ENCODE data around the gene RPS6KA3. TPM values are rescaled to one million over a fixed set of nuclear protein-coding genes. Genes with fewer than 3 reads are reported as not detected.

Gene RPS6KA3
- total RNA-seq, 1 experiment from 2014 or later, result 9.2 TPM

DNA sequence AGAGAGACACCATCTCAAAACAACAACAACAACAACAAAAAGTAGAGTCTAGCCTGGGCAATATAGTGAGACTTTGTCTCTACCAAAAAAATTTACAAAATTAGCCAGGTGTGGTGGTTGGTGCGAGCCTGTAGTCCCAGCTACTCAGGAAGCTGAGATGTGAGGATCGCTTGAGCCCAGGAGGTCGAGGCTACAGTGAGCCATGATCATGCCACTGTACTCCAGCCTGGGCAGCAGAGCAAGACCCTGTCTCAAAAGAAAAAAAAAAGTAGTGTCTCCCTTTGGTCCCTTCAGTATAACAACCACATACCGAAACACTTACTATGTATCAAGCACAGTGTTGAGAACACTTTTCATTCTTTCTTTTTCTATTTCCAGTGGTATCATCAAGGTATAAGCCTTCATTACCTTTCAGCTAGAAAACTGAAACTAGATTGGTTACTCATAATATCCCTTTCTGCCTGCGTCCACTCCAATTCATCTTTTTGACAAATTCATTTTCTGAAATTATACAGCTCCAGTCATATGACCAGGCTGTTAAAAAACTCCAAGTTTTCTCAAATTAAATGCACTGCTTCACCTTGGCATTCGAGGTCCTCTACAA lies 54.1 kb downstream of the RPS6KA3 start:
- Mint-ChIP-seq H3K36me3 (ENCODE audit: insufficient read depth in 1 of 3, low read depth in 3 of 3) (peaks cover 4 to 6% (median 5%) of the 10 kb centered on the region in 3 experiments; a peak in 6 of 7 replicates), H3K4me1 (peaks cover 5 to 9% of the 10 kb centered on the region in 2 experiments), H3K9me3 (peaks cover 51 to 69% of the 10 kb centered on the region in 2 experiments), H3K27me3 (ENCODE audit: low read depth) (no peaks in the 10 kb centered on the region; the same call in 1 of the 2 replicates), H3K27ac (no peak overlapping the region), H3K4me3 (no peak overlapping the region)
- no peak overlapping the region for H3K9ac ChIP-seq (ENCODE audit: extremely low read depth, insufficient read length, low read length)
- no peak overlapping the region for H4K5ac ChIP-seq (ENCODE audit: insufficient read length, low read depth, low read length)
- H3K27me3 ChIP-seq (ENCODE audit: insufficient read depth, low read length), result no peaks in the 10 kb centered on the region
- H2BK12ac ChIP-seq (ENCODE audit: insufficient read length, low read depth, low read length), result no peak overlapping the region
- H4K8ac ChIP-seq (replicated peaks; ENCODE audit: insufficient read length, low read depth, low read length), result no peak overlapping the region
- H3T11ph ChIP-seq (ENCODE audit: low read length), result no peak overlapping the region
- no peak overlapping the region for H3K27ac ChIP-seq (ENCODE audit: insufficient read length, low read depth, low read length)
- H3K4ac ChIP-seq (ENCODE audit: low read depth, low read length), result no peak overlapping the region
- H4K20me1 ChIP-seq (ENCODE audit: control insufficient read depth, insufficient read depth, insufficient read length), result no peaks in the 10 kb centered on the region
- H2BK20ac ChIP-seq (ENCODE audit: low read depth, low read length, poor library complexity, severe bottlenecking), result no peak overlapping the region
- H3K23me2 ChIP-seq (ENCODE audit: insufficient read length, low read depth, low read length, poor library complexity, severe bottlenecking), result no peaks in the 10 kb centered on the region
- no peak overlapping the region for H2AFZ ChIP-seq (ENCODE audit: low read length)
- no peak overlapping the region for H3K56ac ChIP-seq (ENCODE audit: insufficient read length, low read depth, low read length)
- no peak overlapping the region for H3K14ac ChIP-seq (ENCODE audit: insufficient read depth, low read length)
- WGBS (ENCODE audit: extremely low coverage, insufficient read length, low lambda C conversion rate), result no CpG with 5 or more reads among the region's 6 CpGs
- H3K4me1 ChIP-seq (ENCODE audit: insufficient read depth, low read length), result no peaks in the 10 kb centered on the region
- H3K18ac ChIP-seq (ENCODE audit: insufficient read length, low read depth, low read length), result no peak overlapping the region
- H2AK5ac ChIP-seq (ENCODE audit: insufficient read length, low read length), result no peak overlapping the region
- no peaks in the 10 kb centered on the region for H3K79me2 ChIP-seq (ENCODE audit: insufficient read depth, low read length)
- H4K91ac ChIP-seq (ENCODE audit: insufficient read length, low read depth, low read length), result no peak overlapping the region
- H3K9me3 ChIP-seq (ENCODE audit: control insufficient read depth, low read depth, low read length), result no peaks in the 10 kb centered on the region
- H3K23ac ChIP-seq (ENCODE audit: insufficient read length, low read depth, low read length), result no peak overlapping the region
- H2BK15ac ChIP-seq (ENCODE audit: low read depth, low read length), result no peak overlapping the region
- H2BK5ac ChIP-seq (ENCODE audit: insufficient read length, low read length), result no peak overlapping the region
- no peak for DNase-seq
- no peak overlapping the region for H2BK120ac ChIP-seq (ENCODE audit: low read depth, low read length, poor library complexity, severe bottlenecking)
- no peak overlapping the region for H3K4me2 ChIP-seq (ENCODE audit: insufficient read depth, insufficient read length, low read length)
- no peaks in the 10 kb centered on the region for H3K79me1 ChIP-seq (ENCODE audit: insufficient read depth, low read depth, low read length, poor library complexity, severe bottlenecking)
- TF ChIP-seq, protein P1, sequence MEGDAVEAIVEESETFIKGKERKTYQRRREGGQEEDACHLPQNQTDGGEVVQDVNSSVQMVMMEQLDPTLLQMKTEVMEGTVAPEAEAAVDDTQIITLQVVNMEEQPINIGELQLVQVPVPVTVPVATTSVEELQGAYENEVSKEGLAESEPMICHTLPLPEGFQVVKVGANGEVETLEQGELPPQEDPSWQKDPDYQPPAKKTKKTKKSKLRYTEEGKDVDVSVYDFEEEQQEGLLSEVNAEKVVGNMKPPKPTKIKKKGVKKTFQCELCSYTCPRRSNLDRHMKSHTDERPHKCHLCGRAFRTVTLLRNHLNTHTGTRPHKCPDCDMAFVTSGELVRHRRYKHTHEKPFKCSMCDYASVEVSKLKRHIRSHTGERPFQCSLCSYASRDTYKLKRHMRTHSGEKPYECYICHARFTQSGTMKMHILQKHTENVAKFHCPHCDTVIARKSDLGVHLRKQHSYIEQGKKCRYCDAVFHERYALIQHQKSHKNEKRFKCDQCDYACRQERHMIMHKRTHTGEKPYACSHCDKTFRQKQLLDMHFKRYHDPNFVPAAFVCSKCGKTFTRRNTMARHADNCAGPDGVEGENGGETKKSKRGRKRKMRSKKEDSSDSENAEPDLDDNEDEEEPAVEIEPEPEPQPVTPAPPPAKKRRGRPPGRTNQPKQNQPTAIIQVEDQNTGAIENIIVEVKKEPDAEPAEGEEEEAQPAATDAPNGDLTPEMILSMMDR (conservative IDR thresholded peaks at IDR 0.05), result no peak
